WERI-Rb-1 (cell line): ENCODE data around the gene ZFYVE19.

ENCODE experiments used
- DNase-seq: peaks from one replicate; pipeline ENCODE4 v3.0.0-alpha.2; 2020
- H3K27ac ChIP-seq: fragments of 250-450 bp; sonication (Bioruptor Pico); 2 replicates; pipeline ENCODE4 v1.5.1; 2020; ENCODE audit warnings: mild to moderate bottlenecking, moderate library complexity
- H3K27me3 ChIP-seq: fragments of 250-450 bp; sonication (Bioruptor Pico); 2 replicates; pipeline ENCODE4 v1.5.1; 2021; ENCODE audit warnings: mild to moderate bottlenecking, low read depth, moderate library complexity; ENCODE audit not compliant: insufficient read depth, severe bottlenecking
- H3K36me3 ChIP-seq: fragments of 250-450 bp; sonication (Bioruptor Pico); 2 replicates; pipeline ENCODE4 v1.5.1; 2020; ENCODE audit warnings: mild to moderate bottlenecking, moderate library complexity
- H3K4me3 ChIP-seq: 2 replicates; pipeline ENCODE4 v1.5.1; 2011; ENCODE audit warnings: low read depth, mild to moderate bottlenecking, control low read depth, low read length
- H3K9me3 ChIP-seq: fragments of 250-450 bp; sonication (Bioruptor Pico); 2 replicates; pipeline ENCODE4 v1.5.1; 2021; ENCODE audit warnings: mild to moderate bottlenecking, moderate library complexity; ENCODE audit not compliant: severe bottlenecking
- TF ChIP-seq, protein P1 (sequence below): IDR thresholded peaks from 2 replicates; pipeline ENCODE4 v1.5.1; 2011; ENCODE audit warnings: low read depth, mild to moderate bottlenecking, control low read depth, inconsistent platforms, low read length

The ZFYVE19 gene

DNA sequence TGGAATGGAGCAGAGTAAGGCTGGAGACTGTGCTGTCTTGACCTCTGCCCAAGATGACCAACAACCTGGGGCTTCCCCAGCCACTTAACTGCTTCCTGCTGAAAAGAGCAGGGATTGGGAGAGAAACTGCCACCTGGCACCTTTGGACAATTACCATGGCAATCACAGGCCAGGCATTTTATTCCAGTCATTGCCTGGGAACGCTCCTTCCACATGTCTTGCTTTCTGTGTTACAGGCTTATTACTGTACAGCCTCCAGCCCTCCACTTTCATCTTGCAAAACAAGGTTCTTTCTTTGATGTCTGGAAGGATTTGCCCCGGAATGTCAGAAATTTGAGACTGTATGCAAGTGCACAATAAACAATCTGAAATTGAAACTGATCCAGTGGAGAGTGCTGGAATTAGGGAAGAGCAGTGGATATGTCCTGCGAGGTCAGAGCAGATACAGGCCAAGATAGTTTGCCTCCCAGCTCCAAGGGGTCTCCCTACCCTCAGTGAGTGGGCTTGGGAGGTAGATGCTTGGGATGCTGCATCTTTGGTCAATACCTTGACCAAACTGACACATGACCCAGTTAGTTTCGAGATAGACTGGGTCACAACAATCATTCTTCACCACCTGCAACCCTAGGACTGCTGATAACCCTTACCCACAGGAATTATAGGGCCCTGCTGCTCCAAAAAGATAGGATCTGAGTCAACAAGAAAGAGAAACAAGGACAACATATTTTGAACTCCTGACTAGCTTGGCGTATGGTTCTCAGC lies 19.0 kb downstream of the ZFYVE19 start:
- no peaks in the 10 kb centered on the region for H3K9me3 ChIP-seq
- H3K36me3 ChIP-seq, result no peaks in the 10 kb centered on the region
- no peaks in the 10 kb centered on the region for H3K27me3 ChIP-seq
- no peak overlapping the region for H3K27ac ChIP-seq
- TF ChIP-seq, protein P1, sequence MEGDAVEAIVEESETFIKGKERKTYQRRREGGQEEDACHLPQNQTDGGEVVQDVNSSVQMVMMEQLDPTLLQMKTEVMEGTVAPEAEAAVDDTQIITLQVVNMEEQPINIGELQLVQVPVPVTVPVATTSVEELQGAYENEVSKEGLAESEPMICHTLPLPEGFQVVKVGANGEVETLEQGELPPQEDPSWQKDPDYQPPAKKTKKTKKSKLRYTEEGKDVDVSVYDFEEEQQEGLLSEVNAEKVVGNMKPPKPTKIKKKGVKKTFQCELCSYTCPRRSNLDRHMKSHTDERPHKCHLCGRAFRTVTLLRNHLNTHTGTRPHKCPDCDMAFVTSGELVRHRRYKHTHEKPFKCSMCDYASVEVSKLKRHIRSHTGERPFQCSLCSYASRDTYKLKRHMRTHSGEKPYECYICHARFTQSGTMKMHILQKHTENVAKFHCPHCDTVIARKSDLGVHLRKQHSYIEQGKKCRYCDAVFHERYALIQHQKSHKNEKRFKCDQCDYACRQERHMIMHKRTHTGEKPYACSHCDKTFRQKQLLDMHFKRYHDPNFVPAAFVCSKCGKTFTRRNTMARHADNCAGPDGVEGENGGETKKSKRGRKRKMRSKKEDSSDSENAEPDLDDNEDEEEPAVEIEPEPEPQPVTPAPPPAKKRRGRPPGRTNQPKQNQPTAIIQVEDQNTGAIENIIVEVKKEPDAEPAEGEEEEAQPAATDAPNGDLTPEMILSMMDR, result no peak
- no peak overlapping the region for H3K4me3 ChIP-seq
- DNase-seq, result no peak

DNA sequence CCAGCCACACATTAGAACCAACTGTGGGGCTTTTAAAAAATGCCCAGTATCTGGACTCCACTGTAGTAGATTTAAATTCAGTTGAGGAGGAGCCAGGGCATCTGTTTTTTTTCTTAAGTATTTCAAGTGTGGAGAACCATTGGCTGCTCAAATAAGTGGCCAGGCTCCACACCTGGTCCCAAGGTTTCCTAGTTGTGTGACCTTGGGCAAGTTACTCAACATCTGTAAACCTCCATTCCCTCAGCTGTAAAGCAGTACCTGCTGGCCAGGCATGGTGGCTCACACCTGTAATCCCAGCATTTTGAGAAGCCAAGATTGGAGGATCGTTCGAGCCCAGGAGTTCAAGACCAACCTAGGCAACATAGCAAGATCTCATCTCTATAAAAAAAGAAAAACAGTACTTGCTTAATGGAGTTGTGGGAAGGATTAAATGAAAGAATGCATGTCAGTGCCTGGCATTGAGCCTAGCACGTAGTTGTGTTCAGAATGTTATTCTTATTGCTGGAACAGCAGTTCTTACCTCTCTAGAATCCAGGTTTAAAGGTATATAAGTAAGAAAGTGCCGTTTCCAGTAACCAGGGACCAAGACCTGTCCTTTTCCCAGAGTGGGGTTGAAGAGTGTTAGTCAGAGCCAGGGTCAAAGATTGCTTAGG lies 19.7 kb downstream of the ZFYVE19 start:
- Histone ChIP-seq H3K4me3 (no peak overlapping the region), H3K27ac (no peak overlapping the region), H3K9me3 (no peaks in the 10 kb centered on the region), H3K27me3 (no peaks in the 10 kb centered on the region), H3K36me3 (no peaks in the 10 kb centered on the region)
- TF ChIP-seq, protein P1, result no peak
- no peak for DNase-seq

DNA sequence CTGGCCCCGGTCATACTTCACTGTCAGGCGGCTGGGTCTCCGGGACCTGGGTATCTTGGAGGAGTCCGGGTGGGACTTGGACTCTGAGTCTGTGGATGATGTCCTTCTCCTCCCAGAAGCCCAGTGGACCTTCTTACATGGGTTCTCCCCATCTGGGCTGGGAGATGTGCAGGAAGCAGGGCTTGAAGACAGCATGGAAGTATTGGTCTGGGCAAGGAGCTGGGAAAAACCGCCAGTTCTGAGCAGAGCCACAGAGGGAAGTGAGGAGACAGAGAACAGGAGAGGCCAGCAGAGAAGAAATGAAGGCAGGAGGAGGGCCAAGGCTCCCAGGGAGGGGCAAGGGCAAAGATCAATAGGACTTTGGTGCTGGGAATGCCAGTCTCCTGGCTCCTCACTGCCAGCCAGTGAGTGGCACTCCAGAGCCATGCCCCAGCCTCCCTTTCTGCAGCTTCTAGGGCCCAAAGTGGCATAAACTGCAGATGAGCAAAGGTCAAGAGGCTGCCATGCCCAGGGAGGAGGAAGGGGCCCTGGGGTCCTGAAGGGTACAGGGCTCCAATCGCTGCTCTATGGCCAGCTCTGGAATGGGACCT lies 21.7 kb downstream of the ZFYVE19 start, which contains the start of gene PPP1R14D:
Gene PPP1R14D (minus strand): TSS at position 262 of the 590 bp plus-strand sequence. CDS start 67 bp downstream, at position 195.
- DNase-seq, result no peak

DNA sequence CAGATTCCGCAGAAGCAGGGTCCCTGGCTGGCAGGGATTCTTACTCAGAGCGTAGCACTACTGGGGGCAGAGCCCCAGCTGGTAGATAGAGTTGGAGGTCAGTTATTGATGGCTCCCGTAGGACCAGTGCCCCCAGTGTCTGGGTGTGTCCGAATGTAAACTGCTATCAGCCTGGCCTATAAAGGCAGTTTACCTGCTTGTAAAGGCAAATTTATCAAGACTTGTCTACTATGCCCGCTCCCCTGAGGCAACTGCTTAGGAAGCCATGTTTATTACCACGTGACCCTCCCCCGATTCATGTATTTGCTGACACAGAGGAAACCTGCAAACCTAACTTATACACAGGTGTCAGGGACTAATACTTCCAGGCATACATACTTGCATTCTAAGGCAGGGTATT lies 22.2 kb downstream of the ZFYVE19 start:
- H3K36me3 ChIP-seq, result no peaks in the 10 kb centered on the region
- no peak overlapping the region for H3K27ac ChIP-seq
- no peak for DNase-seq
- no peak overlapping the region for H3K4me3 ChIP-seq
- H3K9me3 ChIP-seq, result no peaks in the 10 kb centered on the region
- TF ChIP-seq, protein P1, result no peak
- no peaks in the 10 kb centered on the region for H3K27me3 ChIP-seq

More for the DNA sequence above, 21.7 kb downstream of the ZFYVE19 start, which contains the start of gene PPP1R14D:
- no peaks in the 10 kb centered on the region for H3K27me3 ChIP-seq
- H3K36me3 ChIP-seq, result no peaks in the 10 kb centered on the region
- H3K27ac ChIP-seq, result no peak within 1 kb of the TSS
- no peaks in the 10 kb centered on the region for H3K9me3 ChIP-seq
- TF ChIP-seq, protein P1, result no peak
- H3K4me3 ChIP-seq, result no peak within 1 kb of the TSS

DNA sequence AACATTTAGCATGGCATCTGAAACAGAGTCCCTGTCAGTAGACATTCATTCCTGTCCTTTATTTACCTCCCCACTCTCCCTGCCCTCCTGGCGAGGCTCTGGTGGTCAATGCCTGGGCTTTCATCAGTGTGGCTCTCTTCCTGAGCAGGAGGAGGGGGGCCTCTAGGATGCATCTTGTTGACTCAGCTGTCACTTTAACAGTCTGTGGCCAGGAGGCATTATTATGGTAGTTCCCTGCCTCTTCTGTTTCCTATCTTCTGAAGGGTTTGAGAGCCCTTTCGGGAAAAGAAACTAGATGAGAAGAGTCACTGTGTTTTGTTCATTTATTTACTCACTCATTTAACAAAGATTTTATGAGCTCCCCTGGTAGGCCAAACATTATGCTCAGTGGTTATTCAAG lies 24.0 kb downstream of the ZFYVE19 start:
- no peaks in the 10 kb centered on the region for H3K9me3 ChIP-seq
- H3K27me3 ChIP-seq, result no peaks in the 10 kb centered on the region
- DNase-seq, result no peak
- no peaks in the 10 kb centered on the region for H3K36me3 ChIP-seq
- TF ChIP-seq, protein P1, result no peak
- no peak overlapping the region for H3K4me3 ChIP-seq
- no peak overlapping the region for H3K27ac ChIP-seq
